ENCODE measurements around the gene SAMM50.

GRCh38 chr22:43921370-43921769 lies 33.9 kb upstream of the SAMM50 start:
- TF ChIP-seq CTCF (IDR thresholded peaks at IDR 0.05) (no peak), POLR2A (IDR thresholded peaks at IDR 0.05) (no peak)

All from thyroid gland (tissue), 4 donors.